H9 (cell line): ENCODE results near the gene DNAL1. TPM values are rescaled to one million over a fixed set of nuclear protein-coding genes. Genes with fewer than 3 reads are reported as not detected.

Experiments
- DNase-seq: peaks from one replicate; pipeline ENCODE4 v3.0.0-alpha.2; 2017
- H2AFZ ChIP-seq: one replicate; pipeline ENCODE4 v1.6.1; 2013; ENCODE audit warnings: mild to moderate bottlenecking, low read length, control low read depth, moderate library complexity
- H2AK5ac ChIP-seq: 2 replicates; pipeline ENCODE4 v1.6.1; 2013; ENCODE audit warnings: low read length, control low read depth, mixed read lengths; ENCODE audit not compliant: insufficient read length
- H2BK120ac ChIP-seq: one replicate; pipeline ENCODE4 v1.6.1; 2013; ENCODE audit warnings: low read depth, mild to moderate bottlenecking, low read length, control low read depth, inconsistent platforms; ENCODE audit not compliant: poor library complexity, severe bottlenecking
- H2BK12ac ChIP-seq: 2 replicates; pipeline ENCODE4 v1.6.1; 2013; ENCODE audit warnings: low read length, control low read depth, mixed read lengths, low read depth; ENCODE audit not compliant: insufficient read length
- H2BK15ac ChIP-seq: 2 replicates; pipeline ENCODE4 v1.6.1; 2013; ENCODE audit warnings: low read depth, low read length, control low read depth
- H2BK20ac ChIP-seq: one replicate; pipeline ENCODE4 v1.6.1; 2013; ENCODE audit warnings: low read depth, mild to moderate bottlenecking, low read length, control low read depth, inconsistent platforms; ENCODE audit not compliant: poor library complexity, severe bottlenecking
- H2BK5ac ChIP-seq: 2 replicates; pipeline ENCODE4 v1.6.1; 2013; ENCODE audit warnings: low read length, control low read depth, mixed read lengths; ENCODE audit not compliant: insufficient read length
- H3K14ac ChIP-seq: 2 replicates; pipeline ENCODE4 v1.6.1; 2013; ENCODE audit warnings: low read length, control low read depth; ENCODE audit not compliant: insufficient read depth
- H3K18ac ChIP-seq: 2 replicates; pipeline ENCODE4 v1.6.1; 2013; ENCODE audit warnings: low read depth, mild to moderate bottlenecking, mixed read lengths, low read length, control low read depth; ENCODE audit not compliant: insufficient read length
- H3K23ac ChIP-seq: 2 replicates; pipeline ENCODE4 v1.6.1; 2013; ENCODE audit warnings: low read length, control low read depth, mixed read lengths, low read depth; ENCODE audit not compliant: insufficient read length
- H3K23me2 ChIP-seq: 2 replicates; pipeline ENCODE4 v1.6.1; 2013; ENCODE audit warnings: low read depth, mild to moderate bottlenecking, mixed read lengths, low read length, control low read depth; ENCODE audit not compliant: insufficient read length, poor library complexity, severe bottlenecking
- H3K27ac ChIP-seq: 2 replicates; pipeline ENCODE4 v1.5.1; 2013; ENCODE audit warnings: low read length, control low read depth, mixed read lengths, low read depth; ENCODE audit not compliant: insufficient read length
- H3K27me3 ChIP-seq: 2 replicates; pipeline ENCODE4 v1.6.1; 2013; ENCODE audit warnings: low read length, control low read depth, inconsistent platforms; ENCODE audit not compliant: insufficient read depth
- H3K4ac ChIP-seq: 2 replicates; pipeline ENCODE4 v1.6.1; 2013; ENCODE audit warnings: low read depth, mild to moderate bottlenecking, control low read depth, inconsistent platforms, low read length, moderate library complexity
- H3K4me1 ChIP-seq: 2 replicates; pipeline ENCODE4 v1.6.1; 2013; ENCODE audit warnings: low read length, control low read depth, inconsistent platforms; ENCODE audit not compliant: insufficient read depth
- H3K4me2 ChIP-seq: 2 replicates; pipeline ENCODE4 v1.6.1; 2013; ENCODE audit warnings: low read length, control low read depth, mixed read lengths; ENCODE audit not compliant: insufficient read length, insufficient read depth
- H3K56ac ChIP-seq: 2 replicates; pipeline ENCODE4 v1.6.1; 2013; ENCODE audit warnings: low read depth, mild to moderate bottlenecking, mixed read lengths, low read length, control low read depth; ENCODE audit not compliant: insufficient read length
- H3K79me1 ChIP-seq: 2 replicates; pipeline ENCODE4 v1.6.1; 2013; ENCODE audit warnings: low read depth, mild to moderate bottlenecking, moderate library complexity, low read length, control low read depth, inconsistent platforms; ENCODE audit not compliant: insufficient read depth, poor library complexity, severe bottlenecking
- H3K79me2 ChIP-seq: 2 replicates; pipeline ENCODE4 v1.6.1; 2013; ENCODE audit warnings: low read length, control low read depth, inconsistent platforms; ENCODE audit not compliant: insufficient read depth
- H3K9ac ChIP-seq: 2 replicates; pipeline ENCODE4 v1.6.1; 2013; ENCODE audit warnings: low read length, control low read depth, mixed read lengths; ENCODE audit not compliant: insufficient read length; ENCODE audit errors: extremely low read depth
- H3K9me3 ChIP-seq: one replicate; pipeline ENCODE4 v1.6.1; 2013; ENCODE audit warnings: low read depth, low read length, inconsistent platforms; ENCODE audit not compliant: control insufficient read depth
- H3T11ph ChIP-seq: one replicate; pipeline ENCODE4 v1.6.1; 2013; ENCODE audit warnings: mild to moderate bottlenecking, low read length, control low read depth, inconsistent platforms
- H4K20me1 ChIP-seq: one replicate; pipeline ENCODE4 v1.6.1; 2013; ENCODE audit not compliant: control insufficient read depth, insufficient read length, insufficient read depth
- H4K5ac ChIP-seq: 2 replicates; pipeline ENCODE4 v1.6.1; 2013; ENCODE audit warnings: low read depth, mild to moderate bottlenecking, mixed read lengths, low read length, control low read depth; ENCODE audit not compliant: insufficient read length
- H4K8ac ChIP-seq: replicated peaks from 2 replicates; pipeline ENCODE4 v1.6.1; 2013; ENCODE audit warnings: low read length, control low read depth, mixed read lengths, low read depth; ENCODE audit not compliant: insufficient read length
- H4K91ac ChIP-seq: 2 replicates; pipeline ENCODE4 v1.6.1; 2013; ENCODE audit warnings: low read depth, mild to moderate bottlenecking, moderate library complexity, mixed read lengths, low read length, control low read depth; ENCODE audit not compliant: insufficient read length
- H3K27ac Mint-ChIP-seq, 3 experiments: 2 replicates in 2 of 3; 3 replicates in 1 of 3; pipeline ENCODE4 v1.8.0; 2020 to 2021; ENCODE audit warnings: mixed read lengths in 3 of 3, mild to moderate bottlenecking in 1 of 3, moderate library complexity in 1 of 3
- H3K27me3 Mint-ChIP-seq: 2 replicates; pipeline ENCODE4 v1.8.0; 2021; ENCODE audit warnings: low read depth, mild to moderate bottlenecking, moderate library complexity, mixed read lengths
- H3K36me3 Mint-ChIP-seq, 3 experiments: 2 replicates in 2 of 3; 3 replicates in 1 of 3; pipeline ENCODE4 v1.8.0; 2020 to 2021; ENCODE audit warnings: low read depth in 3 of 3, mixed read lengths in 3 of 3; ENCODE audit not compliant: insufficient read depth in 1 of 3
- H3K4me1 Mint-ChIP-seq, 2 experiments: 2 replicates each; pipeline ENCODE4 v1.8.0; 2020; ENCODE audit warnings: mixed read lengths in 2 of 2
- H3K4me3 Mint-ChIP-seq, 2 experiments: 2 replicates in 1 of 2; 3 replicates in 1 of 2; pipeline ENCODE4 v1.8.0; 2020 to 2021; ENCODE audit warnings: mild to moderate bottlenecking in 2 of 2, mixed read lengths in 2 of 2, moderate library complexity in 1 of 2
- H3K9me3 Mint-ChIP-seq, 2 experiments: 2 replicates in 1 of 2; 3 replicates in 1 of 2; pipeline ENCODE4 v1.8.0; 2020; ENCODE audit warnings: mild to moderate bottlenecking in 2 of 2, mixed read lengths in 2 of 2, moderate library complexity in 1 of 2
- CTCF ChIP-seq: fragments of 200-600 bp; sonication (generic); conservative IDR thresholded peaks from 3 replicates; pipeline ENCODE4 v1.8.0; 2021; ENCODE audit warnings: antibody characterized with exemption, mild to moderate bottlenecking
- WGBS: extraction: QIAGEN DNeasy Blood & Tissue Kit; methylation state at CpG from one replicate; pipeline ENCODE4 v1.1.7; 2013; ENCODE audit warnings: missing lambda C conversion rate, low lambda C conversion rate, mixed read lengths; ENCODE audit not compliant: insufficient read length; ENCODE audit errors: extremely low coverage; 5-methylcytosine and 5-hydroxymethylcytosine counted together
- total RNA-seq: library from RNA; stranded (reverse); gene quantifications from 2 replicates; pipeline ENCODE4 v1.2.1, GENCODE V29; 2021

The DNAL1 gene
- total RNA-seq, 1 experiment from 2014 or later, result 17.7 TPM

- H3K23ac ChIP-seq, result no peak overlapping the region
- no CpG with 5 or more reads among the region's 3 CpGs for WGBS
- no peak overlapping the region for H2BK20ac ChIP-seq
- Mint-ChIP-seq H3K9me3 (peaks cover 25 to 29% of the 10 kb centered on the region in 2 experiments), H3K4me1 (no peaks in the 10 kb centered on the region), H3K36me3 (peaks cover 11 to 21% (median 21%) of the 10 kb centered on the region in 3 experiments; a peak in 6 of 7 replicates), H3K27me3 (no peaks in the 10 kb centered on the region; the same call in 1 of the 2 replicates), H3K27ac (no peak overlapping the region), H3K4me3 (no peak overlapping the region)
- H4K5ac ChIP-seq, result no peak overlapping the region
- no peaks in the 10 kb centered on the region for H3K9me3 ChIP-seq
- no peaks in the 10 kb centered on the region for H3K79me1 ChIP-seq
- H2AK5ac ChIP-seq, result no peak overlapping the region
- no peak overlapping the region for H3K4me2 ChIP-seq
- no peak overlapping the region for H3K56ac ChIP-seq
- H2BK15ac ChIP-seq, result no peak overlapping the region
- H3K79me2 ChIP-seq, result no peaks in the 10 kb centered on the region
- no peak overlapping the region for H2BK120ac ChIP-seq
- H3T11ph ChIP-seq, result no peak overlapping the region
- H4K8ac ChIP-seq, result no peak overlapping the region
- H3K27me3 ChIP-seq, result no peaks in the 10 kb centered on the region
- no peak overlapping the region for H3K4ac ChIP-seq
- no peaks in the 10 kb centered on the region for H3K23me2 ChIP-seq
- no peak overlapping the region for H2BK12ac ChIP-seq
- H3K9ac ChIP-seq, result no peak overlapping the region
- no peak for TF ChIP-seq CTCF
- H4K20me1 ChIP-seq, result no peaks in the 10 kb centered on the region
- H3K18ac ChIP-seq, result no peak overlapping the region
- H3K14ac ChIP-seq, result no peak overlapping the region
- DNase-seq, result no peak
- no peak overlapping the region for H4K91ac ChIP-seq
- no peaks in the 10 kb centered on the region for H3K4me1 ChIP-seq
- no peak overlapping the region for H2AFZ ChIP-seq
- no peak overlapping the region for H3K27ac ChIP-seq
- no peak overlapping the region for H2BK5ac ChIP-seq
These were observed 41.8 kb upstream of the DNAL1 start for GRCh38 chr14:73602994-73603393.
